ENCODE data around the gene USP5.
"Not testable (repeated sequence)": the region's sequence is repeated elsewhere in the genome, so short reads cannot be mapped to it uniquely, and the experiment has no call there.

DNA sequence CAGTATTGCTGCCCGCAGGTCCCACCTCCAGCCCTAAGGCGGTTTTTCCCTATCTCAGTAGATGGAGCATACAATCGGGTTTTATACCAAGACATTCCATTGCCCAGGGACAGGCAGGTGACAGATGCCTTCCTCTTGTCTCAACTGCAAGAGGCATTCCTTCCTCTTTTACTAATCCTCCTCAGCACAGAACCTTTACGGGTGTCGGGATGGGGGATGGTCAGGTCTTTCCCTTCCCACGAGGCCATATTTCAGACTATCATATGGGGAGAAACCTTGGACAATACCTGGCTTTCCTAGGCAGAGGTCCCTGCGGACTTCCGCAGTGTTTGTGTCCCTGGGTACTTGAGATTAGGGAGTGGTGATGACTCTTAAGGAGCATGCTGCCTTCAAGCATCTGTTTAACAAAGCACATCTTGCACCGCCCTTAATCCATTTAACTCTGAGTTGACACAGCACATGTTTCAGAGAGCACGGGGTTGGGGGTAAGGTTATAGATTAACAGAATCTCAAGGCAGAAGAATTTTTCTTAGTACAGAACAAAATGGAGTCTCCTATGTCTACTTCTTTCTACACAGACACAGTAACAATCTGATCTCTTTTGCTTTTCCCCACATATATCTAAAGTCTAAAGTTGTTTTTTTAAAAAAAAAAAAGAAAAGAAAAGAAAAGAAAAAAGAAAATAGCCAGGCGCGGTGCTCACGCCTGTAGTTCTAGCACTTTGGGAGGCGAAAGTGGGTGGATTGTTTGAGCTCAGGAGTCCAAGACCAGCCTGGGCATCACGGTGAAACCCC lies 34.5 kb downstream of the USP5 start:
- TF ChIP-seq, protein P1, sequence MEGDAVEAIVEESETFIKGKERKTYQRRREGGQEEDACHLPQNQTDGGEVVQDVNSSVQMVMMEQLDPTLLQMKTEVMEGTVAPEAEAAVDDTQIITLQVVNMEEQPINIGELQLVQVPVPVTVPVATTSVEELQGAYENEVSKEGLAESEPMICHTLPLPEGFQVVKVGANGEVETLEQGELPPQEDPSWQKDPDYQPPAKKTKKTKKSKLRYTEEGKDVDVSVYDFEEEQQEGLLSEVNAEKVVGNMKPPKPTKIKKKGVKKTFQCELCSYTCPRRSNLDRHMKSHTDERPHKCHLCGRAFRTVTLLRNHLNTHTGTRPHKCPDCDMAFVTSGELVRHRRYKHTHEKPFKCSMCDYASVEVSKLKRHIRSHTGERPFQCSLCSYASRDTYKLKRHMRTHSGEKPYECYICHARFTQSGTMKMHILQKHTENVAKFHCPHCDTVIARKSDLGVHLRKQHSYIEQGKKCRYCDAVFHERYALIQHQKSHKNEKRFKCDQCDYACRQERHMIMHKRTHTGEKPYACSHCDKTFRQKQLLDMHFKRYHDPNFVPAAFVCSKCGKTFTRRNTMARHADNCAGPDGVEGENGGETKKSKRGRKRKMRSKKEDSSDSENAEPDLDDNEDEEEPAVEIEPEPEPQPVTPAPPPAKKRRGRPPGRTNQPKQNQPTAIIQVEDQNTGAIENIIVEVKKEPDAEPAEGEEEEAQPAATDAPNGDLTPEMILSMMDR (conservative IDR thresholded peaks at IDR 0.05; ENCODE audit: low read depth, low read length) = not testable (repeated sequence)
- not testable (repeated sequence) for TF ChIP-seq EZH2 (IDR thresholded peaks at IDR 0.05; ENCODE audit: low read length, unreplicated experiment)

Data from PC-3 (cell line).